DMS153 treated with DMSO at 0.1 percent for 48 hours (cell line): ENCODE measurements around the gene GPAT3.
"Not testable (repeated sequence)": the region's sequence is repeated elsewhere in the genome, so short reads cannot be mapped to it uniquely, and the experiment has no call there.

ENCODE experiments used
- DNase-seq: peaks from one replicate; lab custom pipeline; 2025; ENCODE audit not compliant: unreplicated experiment; lab: John Stamatoyannopoulos, UW

GPAT3 gene

DNA sequence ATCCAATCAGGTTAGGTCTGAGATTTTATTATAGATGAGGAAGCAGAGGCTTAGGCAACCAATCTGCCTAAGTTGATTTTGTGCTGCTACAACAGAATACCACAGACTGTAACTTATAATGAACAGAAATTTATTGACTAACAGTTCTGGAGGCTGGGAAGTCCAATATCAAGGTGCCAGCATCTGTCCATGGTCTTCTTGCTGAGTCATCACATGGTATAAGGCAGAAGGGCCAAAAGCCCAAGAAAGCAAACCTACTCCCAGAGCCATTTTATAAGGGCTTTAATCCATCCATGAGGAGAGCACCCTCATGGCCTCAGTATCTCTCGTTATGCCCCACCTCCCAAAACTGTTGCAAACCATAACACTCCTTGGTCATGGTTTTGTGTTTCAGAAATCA lies 55.8 kb downstream of the GPAT3 start:
- DNase-seq, result no peak

DNA sequence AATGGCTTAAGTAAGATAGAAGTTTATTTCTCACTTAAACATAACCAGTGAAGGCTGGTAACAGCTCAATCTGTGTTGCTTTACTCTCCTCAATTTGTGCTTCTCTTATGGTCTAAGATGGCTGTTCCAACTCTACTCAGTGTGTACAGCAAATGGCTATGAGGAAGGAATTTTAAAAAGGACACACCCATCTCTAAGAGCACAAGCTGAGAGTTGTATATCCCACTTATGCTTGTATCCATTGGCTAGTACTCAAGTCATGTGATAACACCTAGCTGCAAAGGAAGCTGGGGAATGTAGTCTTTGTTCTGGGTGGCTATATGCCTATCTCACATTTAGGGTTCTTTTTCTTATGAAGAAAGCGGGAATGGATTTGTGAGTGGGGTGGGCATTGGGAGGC lies 63.3 kb downstream of the GPAT3 start:
- no peak for DNase-seq

DNA sequence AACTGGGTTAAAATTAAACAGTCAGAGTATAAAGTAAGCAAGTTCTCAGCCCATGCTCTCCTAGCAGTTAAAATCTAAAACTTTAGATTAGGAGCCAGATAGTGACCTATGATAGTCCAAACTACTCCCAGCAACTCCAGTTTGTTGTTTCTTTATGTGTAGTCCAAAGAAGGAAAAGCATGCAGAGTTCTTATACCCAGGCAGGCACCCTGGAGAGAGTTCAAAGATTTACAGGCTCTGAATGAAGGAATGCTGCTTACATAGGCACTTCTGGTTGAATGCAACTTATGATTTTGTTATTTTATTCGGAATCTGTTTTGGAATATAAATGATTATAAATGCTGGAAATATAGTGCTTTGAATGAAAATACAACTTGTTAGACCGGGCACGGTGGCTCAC lies 67.2 kb downstream of the GPAT3 start:
- DNase-seq, result no peak

DNA sequence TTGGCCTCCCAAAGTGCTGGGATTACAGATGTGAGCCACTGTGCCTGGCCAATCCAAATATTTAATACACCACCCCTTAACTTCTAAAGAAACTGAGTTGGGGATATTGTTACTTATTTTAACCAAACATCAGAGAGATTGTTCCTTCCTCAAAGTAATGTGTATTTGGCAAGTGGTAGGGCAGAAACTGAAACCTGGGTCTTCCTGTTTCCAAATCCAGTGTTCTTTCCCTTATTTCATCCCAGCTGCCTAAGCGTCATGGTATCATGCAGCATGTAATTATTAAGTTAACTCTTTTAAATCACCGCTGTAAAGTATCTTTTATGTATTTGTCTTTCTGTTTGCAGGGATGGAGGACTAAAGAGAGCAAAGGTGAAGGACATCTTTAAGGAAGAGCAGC lies 68.4 kb downstream of the GPAT3 start:
- no peak for DNase-seq

DNA sequence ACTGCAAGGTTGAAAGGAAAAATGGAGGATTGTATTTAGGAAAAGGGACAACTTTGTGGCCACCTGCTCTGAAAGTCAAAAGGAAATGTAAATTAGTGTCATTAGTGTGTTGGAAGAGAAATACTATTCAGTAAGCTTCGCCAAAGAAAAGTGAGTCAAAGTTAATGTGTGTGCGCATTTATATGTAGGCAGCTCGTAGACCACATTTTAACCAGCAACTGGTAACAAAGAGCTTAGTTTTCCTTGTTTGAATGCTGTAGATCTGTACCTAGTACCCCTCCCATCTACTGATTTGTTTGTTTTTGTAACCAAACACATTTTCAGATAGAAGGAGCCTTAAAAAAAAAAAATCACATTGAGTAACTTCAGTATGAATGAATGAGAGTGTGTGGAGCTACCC lies 69.3 kb downstream of the GPAT3 start:
- no peak for DNase-seq

DNA sequence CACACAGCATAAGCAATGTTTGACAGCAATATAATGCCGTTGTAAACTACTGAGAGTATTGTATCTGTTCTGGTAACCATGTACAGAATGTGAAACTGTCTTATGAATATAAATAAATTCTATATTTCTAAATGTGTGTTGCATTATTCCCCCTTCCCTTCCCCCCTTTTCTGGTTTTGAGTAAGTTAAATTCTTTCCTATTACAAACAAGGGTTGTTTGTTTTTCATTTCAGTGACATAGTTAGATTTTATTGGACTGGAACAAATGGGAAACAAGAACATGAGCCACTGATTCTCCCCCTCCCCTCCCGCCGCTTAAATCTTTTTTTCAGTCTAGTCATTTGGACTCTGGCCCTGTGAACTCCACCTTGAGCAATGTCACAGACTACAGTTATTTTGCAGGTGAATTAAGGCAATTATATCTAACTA lies 69.8 kb downstream of the GPAT3 start:
- no peak for DNase-seq

DNA sequence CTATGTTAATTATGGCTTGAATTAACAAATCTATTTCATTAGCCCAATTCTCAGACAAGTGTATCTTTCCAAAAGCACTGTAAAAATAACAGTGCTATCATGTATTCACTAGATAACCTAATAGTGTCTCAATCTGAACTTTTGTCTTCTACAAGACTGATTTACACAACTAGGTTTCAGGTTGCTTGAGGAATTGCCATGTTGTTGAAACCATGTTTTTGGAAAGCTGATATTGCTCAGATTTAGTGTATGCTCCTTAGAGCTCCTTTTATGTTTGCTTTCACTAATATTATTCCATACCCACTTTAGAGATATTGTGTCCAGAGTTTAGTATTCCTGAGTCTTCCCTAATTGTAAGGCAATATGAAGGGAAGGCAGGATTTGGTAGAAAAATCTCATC lies 70.6 kb downstream of the GPAT3 start:
- no peak for DNase-seq

DNA sequence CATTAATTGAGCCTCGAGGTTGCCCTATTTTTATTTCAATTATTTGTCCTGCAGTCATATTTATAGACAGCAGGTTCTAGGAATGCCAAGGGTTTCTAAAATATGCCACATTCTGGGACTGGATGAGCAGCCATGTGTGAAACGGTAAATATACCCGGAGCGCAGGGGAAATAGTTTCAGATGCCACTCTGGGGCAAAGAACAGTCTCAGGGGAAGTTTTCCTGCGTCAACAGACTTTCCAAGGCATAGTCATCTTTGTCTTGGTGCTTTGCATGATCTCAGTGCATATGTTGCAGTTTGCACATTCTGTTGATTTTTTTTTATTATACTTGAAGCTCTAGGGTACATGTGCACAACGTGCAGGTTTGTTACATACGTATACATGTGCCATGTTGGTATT lies 71.0 kb downstream of the GPAT3 start:
- DNase-seq, result no peak

DNA sequence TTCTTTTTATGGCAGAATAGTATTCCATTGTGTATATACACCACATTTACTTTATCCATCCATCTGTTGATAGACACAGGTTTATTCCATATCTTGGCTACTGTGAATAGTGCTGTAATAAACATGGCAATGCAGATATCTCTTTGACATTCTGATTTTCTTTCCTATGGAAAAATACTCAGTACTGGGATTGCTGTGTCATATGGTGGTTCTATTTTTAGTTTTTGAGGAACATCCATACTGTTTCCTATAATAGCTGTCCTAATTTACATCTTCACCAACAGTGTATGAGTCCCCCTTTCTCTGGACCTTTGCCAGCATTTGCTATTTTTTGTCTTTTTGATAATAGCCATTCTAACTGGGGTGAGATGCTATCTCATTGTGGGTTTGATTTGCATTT lies 73.5 kb downstream of the GPAT3 start:
- DNase-seq, result no peak

DNA sequence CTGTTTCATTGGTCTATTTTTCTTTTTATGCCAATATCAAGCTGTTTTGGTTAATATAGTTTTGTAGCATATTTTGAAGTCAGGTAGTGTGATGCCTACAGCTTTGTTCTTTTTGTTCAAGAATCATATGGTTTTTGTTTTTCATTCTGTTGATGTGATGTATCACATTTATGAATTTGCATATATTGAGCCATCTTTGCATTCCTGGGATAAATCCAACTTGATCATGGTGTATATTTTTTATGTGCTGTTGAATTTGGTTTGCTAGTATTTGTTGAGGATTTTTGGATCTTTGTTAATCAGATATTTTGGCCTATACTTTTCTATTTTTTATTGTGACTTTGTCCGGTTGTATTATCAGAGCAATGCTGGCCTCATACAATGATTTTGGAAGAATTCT lies 74.8 kb downstream of the GPAT3 start:
- no peak for DNase-seq

DNA sequence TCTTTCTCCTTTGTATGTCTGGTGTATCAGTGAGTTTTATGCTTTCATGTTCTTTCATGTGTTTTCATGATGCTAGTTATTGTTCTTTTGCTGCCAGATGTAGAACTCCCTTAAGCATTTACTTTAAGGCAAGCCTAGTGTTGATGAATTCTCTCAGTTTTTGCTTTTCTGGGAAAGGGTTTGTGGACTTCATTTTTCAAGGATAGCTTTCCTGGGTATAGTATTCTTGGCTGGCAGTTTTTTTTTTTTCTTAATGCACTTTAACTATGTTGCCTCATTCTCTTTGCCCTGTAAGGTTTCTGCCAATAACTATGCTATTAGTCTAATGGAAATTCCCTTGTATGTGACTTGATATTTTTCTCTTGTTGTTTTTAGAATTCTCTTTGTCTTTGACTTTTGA lies 77.1 kb downstream of the GPAT3 start:
- no peak for DNase-seq

DNA sequence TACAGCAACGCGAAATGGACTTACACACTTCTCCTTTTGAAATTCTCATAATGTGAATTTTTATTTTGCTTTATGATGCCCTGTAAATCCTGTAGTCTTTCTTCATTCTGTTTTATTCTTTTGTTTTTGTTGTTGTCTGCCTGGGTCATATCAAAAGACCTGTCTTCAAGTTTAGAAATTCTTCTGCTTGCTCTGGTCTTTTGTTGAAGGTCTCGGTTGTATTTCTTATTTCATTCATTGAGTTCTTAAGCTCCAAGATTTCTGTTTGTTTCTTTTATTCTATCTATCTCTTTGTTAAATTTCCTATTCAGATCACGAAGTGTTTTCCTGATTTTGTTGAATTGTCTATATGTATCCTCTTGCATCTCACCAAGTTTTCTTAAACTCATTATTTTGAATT lies 78.1 kb downstream of the GPAT3 start:
- no peak for DNase-seq

DNA sequence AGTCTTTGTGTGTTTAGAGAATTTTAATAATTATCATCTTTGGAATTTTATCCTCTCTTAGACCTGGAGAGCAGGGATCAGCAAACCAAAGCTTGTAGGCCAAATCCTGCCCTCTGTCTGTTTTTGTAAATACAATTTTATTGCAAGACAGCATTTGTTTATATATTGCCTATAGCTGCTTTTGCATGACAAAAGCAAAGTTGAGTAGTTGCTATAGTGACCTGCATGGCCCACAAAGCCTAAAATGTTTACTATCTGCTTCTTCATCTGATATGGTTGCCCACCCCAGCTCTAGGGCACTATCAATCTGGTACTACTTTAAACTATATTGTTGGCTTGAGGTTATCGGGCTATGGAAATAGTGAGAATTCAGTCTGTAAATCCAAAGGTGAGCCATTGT lies 80.3 kb downstream of the GPAT3 start:
- no peak for DNase-seq

DNA sequence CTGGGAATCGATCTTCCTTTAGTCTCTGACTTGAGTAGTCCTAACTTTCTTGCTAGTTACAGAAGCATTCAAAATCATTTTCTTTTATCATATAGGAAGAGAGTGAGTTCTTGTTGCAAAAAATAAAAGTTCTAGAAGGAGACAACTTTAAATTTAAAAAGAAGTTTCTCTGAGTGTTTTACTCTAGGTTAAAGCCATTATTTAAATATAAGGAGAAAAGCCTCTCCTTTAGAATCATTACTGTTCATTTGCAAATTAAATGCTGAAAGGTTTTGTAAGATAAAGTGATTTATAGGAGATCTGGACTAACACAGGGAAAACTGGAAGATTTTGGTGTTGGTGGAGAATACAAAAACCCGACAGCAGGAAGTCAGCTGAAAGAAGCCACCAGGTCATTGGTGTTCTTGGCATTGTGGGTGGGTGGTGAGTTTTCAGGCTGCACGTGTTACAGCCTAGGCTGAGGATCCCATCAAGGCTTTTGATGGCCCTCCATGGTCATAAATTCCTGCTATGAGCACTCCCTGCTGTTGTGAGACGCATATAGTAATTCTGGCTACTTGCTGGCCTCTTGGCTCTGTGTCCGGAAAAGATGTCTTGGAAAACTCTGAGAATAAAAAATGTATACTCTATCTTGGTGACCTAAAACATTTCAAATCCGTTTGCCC lies 81.6 kb downstream of the GPAT3 start:
- DNase-seq, result no peak

DNA sequence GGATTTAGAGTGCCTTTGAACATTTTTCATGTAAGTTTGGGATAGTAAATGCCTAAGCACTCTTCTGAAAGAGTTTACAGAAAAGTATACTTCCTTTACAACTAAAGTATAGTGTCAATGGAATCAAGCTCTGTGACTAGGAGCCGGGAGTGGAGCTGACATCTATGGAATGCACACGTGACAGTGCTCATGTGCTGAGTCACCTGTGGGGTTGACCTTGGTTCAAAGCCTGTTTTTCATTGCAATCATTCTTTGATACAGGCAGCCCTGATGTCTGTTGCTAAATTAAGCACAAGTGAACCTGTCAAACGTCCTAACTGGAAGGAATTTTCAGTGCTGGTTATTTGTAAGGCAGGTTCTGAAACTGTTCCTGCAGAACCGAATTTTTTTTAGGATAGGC lies 82.5 kb downstream of the GPAT3 start:
- no peak for DNase-seq

DNA sequence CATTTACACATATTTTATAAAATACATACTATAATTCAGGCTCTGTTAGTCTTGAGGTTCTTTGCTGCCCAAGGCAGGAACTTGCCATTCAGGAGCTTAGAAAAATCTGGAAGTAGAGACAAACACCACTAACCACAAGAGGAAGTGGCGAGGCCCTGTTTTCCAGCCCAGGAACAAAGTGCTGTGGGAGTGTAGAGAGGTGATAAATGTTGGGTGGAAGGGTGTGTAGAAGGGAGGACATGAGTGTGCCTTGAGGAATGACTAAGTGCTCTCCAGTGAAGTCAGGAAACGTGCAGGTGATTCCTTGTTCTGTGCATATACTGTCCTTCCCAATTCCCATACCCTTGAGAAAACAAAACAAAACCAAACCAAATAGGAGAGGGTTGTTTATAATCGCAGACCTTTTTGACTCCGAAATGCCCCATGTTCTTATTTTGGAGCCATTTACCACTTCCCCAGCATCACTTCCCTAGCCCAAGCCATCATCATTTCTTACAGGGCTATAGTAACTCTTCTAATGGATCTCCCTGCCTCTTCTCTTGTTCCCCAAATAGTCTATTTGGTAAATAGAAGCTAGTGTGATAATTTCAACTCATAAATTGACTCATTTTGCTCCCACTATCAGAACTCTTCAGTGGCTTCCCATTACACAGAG lies 83.2 kb downstream of the GPAT3 start:
- DNase-seq, result no peak

DNA sequence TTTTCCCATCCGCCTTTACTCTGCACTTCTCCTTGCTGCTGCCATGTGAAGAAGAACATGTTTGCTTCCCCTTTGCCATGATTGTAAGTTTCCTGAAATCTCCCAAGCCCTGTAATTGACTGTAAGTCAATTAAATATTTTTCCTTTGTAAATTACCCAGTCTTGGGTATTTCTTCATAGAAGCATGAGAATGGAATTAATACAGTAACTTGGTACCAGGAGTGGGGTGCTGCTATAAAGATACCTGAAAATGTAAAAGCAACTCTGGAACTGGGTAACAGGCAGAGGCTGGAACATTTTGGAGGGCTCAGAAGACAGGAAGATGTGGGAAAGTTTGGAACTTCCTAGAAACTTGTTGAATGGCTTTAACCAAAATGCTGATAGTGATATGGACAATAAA lies 86.2 kb downstream of the GPAT3 start:
- not testable (repeated sequence) for DNase-seq

DNA sequence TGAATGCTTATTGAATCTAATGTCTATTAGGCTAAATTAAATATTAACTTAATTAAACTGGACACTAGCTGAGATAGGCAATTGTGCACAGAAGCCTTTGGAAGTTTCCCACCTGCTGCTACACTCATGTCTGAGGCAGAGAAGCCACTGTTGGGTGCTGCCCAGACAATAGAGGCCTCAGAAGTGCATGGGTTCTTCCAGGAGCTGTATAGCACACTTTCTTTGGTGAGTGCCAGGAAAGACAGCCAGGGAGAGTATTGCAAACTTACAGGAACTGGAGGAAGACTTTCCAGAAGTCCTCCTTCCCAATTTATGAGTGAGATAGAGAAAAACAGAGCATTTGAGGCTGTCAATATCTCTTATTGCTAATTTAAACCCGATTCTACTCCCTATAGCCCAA lies 89.9 kb downstream of the GPAT3 start:
- DNase-seq, result no peak

DNA sequence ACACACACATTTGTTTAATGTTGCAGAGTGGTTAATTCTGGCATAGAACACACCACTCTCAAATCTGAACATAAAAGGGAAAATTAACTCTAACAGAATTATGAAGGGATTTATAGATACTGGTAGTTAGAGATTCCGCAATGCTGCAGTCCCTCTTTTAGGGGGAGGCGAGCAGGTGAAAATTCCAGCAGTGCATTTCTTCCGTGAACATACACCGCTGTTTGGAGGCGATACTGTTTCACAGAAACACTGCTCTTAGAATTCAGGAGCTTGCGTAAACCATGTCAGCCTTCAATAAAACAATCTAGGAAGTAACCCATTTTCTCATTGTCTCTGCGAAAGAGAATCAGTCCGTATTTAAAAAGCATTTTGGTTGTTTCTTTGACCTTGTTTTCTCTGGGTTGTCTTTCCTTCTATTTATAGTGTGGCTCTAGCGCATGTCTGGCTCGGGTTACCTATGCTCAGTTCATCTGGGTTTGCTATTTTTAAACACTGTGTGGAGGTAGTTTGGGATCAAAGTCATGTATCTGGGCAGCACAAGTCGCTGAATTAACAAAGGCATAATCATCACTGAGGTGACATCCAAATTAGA lies 90.4 kb downstream of the GPAT3 start:
- DNase-seq, result no peak

DNA sequence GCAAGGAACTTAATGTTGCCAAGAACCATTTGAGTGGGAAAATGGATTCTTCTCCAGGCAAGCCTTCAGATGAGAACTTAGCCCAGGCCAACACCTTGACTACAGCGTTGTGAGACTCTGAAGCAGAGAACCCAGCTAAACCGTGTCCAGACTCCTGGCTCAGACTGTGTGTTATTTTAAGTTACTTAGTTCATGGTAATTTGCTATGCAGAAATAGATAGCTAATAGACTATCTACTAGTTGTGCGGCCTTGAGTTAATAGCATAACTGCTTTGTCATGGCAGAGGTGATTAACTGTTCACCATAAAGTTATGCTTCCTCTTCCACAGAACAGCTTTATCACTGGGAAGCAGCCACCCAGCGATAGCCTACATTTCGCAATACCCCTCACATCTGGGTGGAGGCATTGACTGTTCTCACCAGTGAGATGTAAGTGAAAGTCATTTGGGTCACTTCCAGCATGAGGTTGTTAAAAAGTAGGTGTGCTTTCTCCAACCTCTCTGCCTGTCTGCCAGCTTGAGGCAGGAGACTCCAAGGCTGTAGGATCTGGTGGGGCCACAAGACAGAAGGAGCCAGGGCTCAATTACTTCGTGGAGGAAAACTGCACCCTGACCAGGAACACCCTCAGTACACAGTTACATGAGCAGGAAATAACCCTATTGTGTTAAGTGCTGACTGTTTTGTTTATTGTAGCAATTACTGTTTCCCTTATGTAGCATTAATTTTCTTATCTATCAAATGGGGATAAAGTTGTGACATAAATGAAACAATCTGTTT lies 94.2 kb downstream of the GPAT3 start:
- peak; percentile 2 for DNase-seq

DNA sequence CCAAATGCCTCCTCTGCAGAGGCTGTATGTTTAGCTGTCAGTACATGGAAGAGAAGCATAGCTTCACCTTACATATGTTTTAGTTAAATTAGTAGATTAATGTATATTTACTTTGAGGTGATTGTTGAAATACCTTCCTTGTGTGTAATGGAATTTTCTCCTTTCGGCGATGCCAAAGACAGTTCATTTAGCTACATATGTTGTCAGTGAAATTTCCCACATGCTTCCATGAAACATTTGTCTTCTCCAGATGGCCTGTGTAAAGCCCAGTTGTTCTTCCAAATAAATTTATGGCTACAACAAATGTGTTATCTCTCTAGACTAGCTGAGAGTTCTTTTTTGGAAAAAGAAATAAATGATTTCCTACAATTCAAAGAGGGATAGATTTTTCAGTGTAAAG lies 95.2 kb downstream of the GPAT3 start:
- DNase-seq, result no peak

DNA sequence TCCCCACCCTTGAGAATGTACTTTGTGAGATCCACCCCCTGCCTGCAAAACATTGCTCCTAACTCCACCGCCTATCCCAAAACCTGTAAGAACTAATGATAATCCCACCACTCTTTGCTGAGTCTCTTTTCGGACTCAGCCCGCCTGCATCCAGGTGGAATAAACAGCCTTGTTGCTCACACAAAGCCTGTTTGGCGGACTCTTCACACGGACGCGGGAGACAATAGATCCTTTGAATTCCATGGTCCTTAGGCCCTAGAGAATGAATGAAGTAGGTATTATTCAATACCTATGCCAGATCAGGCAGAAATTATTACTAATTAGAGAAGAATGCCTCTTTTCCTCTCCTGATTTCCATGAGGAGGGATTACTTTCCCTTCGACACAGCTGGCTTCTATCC lies 101.0 kb downstream of the GPAT3 start:
- DNase-seq, result no peak
